Spleen (tissue), 7 donors: Measurements from ENCODE around the gene TMCO4.

ENCODE experiments used
- POLR2A ChIP-seq, 3 donors: fragments of 450-650 bp; IDR thresholded peaks; one replicate each; pipeline ENCODE4 v1.5.1; 2017; ENCODE audit warnings: antibody characterized with exemption in 3 of 3, mild to moderate bottlenecking in 1 of 3
- TF ChIP-seq, protein P1 (sequence below), 11 experiments: fragments of 200-600 bp in 7 of 11; fragments of 450-650 bp in 4 of 11; sonication (generic) in 4 of 11; IDR thresholded peaks in 8 of 11; conservative IDR thresholded peaks in 3 of 11; 1 replicate in 7 of 11; 2 replicates in 4 of 11; pipeline versions ENCODE4 v1.4.0 to v1.8.0; 2016 to 2021; ENCODE audit warnings: antibody characterized with exemption in 11 of 11, inconsistent platforms in 4 of 11, mild to moderate bottlenecking in 1 of 11
- donor health status: DM: no; HTN: no; CAD: no; lungs with moderate emphysema.
- donor health status: DM: no; HTN: no; CAD: no.
- donor health status: DM: no; HTN: no; CAD: no.

- TF ChIP-seq POLR2A (IDR thresholded peaks at IDR 0.05) = no peak
- TF ChIP-seq, protein P1, sequence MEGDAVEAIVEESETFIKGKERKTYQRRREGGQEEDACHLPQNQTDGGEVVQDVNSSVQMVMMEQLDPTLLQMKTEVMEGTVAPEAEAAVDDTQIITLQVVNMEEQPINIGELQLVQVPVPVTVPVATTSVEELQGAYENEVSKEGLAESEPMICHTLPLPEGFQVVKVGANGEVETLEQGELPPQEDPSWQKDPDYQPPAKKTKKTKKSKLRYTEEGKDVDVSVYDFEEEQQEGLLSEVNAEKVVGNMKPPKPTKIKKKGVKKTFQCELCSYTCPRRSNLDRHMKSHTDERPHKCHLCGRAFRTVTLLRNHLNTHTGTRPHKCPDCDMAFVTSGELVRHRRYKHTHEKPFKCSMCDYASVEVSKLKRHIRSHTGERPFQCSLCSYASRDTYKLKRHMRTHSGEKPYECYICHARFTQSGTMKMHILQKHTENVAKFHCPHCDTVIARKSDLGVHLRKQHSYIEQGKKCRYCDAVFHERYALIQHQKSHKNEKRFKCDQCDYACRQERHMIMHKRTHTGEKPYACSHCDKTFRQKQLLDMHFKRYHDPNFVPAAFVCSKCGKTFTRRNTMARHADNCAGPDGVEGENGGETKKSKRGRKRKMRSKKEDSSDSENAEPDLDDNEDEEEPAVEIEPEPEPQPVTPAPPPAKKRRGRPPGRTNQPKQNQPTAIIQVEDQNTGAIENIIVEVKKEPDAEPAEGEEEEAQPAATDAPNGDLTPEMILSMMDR (IDR thresholded peaks at IDR 0.05 in 8 of 11, conservative IDR thresholded peaks at IDR 0.05 in 3 of 11) = no peak
These were observed 6.2 kb downstream of the TMCO4 start for GRCh38 chr1:19793360-19794046.
